NCI-H2171 (cell line): ENCODE results near the gene PIK3R1.

ENCODE experiments used
- DNase-seq: peaks from one replicate; lab custom pipeline; 2025; lab: John Stamatoyannopoulos, UW

The PIK3R1 gene

GRCh38 chr5:68331192-68332079, 115.9 kb downstream of the PIK3R1 start:
- no peak for DNase-seq

GRCh38 chr5:68332080-68332451, 116.5 kb downstream of the PIK3R1 start:
- no peak for DNase-seq

DNA sequence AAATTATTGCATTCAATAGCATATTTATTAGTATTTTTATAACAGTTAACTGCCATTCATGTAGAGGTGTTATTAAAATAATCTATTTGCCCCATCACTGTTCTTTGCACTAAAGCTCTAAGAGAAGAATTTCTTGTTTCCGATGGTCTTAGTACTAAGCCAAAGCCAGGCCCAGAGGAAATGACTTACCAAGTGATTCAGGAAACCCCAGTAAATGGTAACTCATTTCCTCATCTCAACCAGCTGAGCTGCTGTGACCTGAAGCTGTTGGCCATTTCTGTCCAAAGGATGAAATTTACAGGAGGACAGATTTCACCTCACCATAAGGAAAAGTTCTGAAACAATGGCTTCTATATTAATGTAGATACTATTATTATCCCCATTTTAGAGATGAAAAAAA, 117.0 kb downstream of the PIK3R1 start:
- no peak for DNase-seq

DNA sequence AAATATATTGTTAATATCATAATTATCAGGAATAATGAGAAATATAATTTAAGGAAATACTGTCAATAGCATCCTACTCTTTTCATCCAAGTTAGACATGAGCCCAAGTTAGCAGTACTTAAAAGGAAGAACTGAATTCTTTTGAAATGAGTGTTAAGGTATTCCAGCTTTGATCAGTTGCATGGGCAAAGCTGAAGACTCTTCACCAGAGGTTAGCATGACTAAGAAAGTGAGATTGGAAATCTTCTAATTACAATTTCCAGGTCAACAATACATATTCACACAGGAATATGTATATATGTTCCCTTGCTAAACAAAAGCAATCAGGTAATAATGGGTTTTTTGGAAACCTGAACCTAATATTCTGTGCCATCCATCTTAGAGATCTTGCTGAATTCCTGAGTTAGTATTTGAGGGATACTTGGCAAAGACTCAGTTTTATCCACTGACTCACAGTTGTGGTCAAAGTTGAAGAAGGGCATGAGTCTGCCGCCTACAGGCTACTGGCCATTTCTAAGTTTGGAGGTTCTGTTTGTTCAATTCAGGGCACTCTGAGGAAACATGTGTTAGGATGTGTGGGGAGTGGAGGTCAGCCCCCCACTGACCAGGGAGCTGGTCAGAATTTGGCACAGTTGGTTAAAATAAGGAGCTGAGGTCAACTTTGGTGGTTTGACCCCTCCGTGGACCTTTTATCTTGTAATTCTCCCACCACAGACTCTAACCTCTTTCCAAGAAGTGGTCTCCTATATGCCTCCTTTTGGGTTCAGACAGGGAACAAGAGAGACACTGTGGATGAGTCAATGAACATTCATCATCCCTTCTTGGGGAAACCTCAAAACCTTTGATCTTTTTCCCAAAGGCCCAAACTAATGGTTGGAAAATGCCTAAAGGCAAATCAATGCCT, 118.3 kb downstream of the PIK3R1 start:
- DNase-seq, result no peak

GRCh38 chr5:68334553-68334886, 119.0 kb downstream of the PIK3R1 start:
- no peak for DNase-seq

DNA sequence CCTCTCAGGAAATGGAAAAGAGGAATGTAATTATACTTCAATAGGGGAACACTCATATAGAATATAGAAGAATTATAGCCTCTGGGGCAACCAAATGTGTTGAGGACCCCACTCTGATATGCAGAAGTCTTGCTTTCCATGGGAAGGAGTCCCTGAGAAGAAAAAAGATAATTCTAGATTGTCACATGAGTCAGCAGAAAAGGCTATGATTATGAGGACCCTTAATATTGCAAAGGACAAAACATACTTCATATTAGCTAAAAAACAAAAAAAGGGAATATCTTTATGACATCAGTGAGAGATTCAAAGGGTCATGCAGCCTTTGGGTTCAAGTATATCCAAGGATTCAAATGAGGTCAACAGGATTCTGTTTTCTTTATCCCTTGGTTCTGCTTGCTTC, 119.5 kb downstream of the PIK3R1 start:
- DNase-seq, result no peak

DNA sequence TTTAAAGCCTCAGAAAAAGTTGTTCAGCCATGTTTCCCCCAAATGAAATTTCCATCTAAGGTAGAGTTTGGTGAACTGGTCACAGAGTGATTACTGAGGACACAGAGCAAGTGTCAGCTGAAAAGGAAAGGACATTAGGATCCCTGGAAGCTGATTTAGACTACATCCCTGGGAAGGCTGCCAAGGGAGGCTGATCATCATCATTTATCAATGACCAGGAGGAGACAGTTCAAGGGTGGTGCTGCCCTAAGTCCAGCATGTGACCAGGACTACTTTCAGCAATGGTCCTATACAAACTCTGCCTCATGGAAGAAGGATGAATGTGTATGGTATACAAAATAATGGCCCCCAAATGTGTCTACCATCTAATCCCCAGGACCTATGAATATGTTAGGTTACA, 120.6 kb downstream of the PIK3R1 start:
- no peak for DNase-seq

- DNase-seq, result no peak
These were observed 121.7 kb downstream of the PIK3R1 start for GRCh38 chr5:68337235-68337634.

- no peak for DNase-seq
These were observed 124.4 kb downstream of the PIK3R1 start for GRCh38 chr5:68339921-68340321.

DNA sequence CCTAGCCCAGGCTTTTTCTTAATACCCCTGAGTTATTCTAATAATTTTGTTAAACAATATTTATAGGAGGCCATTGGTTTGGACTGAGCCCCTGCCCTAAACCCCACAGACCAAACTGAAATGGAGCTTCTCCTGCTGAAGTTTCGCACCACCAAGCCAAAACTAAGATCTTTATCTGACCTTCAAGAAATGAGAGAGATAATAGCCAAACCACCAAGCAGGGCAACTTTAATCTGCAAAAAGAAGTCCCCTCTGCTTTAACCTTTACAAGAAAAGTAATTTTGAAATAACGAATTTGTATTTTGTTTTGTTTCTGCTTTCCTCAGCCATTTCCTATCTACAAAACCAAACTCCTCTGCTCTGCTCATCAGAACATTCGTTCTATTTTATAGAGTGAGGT, 125.5 kb downstream of the PIK3R1 start:
- DNase-seq, result no peak

DNA sequence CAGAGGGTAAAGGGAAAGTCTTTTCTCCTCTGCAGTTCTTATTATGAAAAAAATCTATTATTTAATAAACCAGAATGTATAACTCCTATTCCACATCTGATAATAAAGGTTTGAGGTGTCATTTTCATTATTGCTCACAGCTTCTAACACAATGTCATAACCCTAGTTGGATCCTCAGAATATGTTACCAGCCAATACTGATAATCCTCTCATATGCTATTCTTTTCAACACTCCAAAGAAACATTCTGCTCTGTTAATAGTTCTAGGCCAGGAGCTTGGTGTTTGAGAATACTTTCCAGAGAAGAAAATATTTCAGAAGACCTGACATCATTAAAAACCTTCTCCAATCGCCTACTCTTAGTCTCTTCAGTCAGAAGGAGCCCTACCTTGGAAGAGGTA, 127.1 kb downstream of the PIK3R1 start:
- DNase-seq, result no peak

- no peak for DNase-seq
These were observed 127.9 kb downstream of the PIK3R1 start for GRCh38 chr5:68343421-68343826.

GRCh38 chr5:68344447-68345111, 129.0 kb downstream of the PIK3R1 start:
- DNase-seq, result no peak

DNA sequence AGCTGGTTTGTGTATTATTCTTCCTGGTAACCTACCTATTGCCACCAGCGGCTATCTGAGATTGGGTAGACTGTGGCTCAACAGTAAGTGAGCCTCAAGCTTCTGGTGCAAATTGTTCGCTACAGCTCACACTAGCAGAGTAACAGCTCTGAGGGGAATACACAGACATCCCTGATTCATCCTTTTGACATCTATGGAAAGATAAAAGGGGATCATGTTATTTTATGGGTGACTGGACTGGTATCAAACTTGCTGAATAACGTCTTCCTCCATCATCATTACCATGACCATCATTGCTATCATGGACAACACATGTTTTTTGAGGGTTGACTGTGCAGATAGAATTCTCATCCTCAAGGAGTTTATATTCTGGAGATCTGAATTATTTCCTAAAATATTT, 129.6 kb downstream of the PIK3R1 start:
- no peak for DNase-seq

DNA sequence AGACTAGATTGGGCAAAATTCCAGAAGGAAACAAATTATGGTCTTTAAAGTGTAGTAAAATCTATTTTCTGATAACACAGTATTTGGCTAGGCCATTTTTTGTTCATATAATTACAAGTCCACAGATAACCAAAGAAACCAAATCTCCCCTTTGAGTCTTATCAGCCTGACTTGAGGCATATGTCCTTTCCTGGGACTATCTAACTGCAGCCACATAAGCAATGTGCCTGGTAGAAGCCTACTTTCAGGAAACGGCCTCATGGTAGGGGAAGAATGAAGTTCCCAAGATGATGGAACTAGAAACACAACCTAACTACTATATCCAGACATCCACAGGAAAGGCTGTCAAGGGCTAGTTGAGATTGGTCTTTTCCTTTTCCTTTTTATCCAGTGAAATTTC, 130.0 kb downstream of the PIK3R1 start:
- no peak for DNase-seq

GRCh38 chr5:68347536-68347935, 132.0 kb downstream of the PIK3R1 start:
- DNase-seq, result no peak

DNA sequence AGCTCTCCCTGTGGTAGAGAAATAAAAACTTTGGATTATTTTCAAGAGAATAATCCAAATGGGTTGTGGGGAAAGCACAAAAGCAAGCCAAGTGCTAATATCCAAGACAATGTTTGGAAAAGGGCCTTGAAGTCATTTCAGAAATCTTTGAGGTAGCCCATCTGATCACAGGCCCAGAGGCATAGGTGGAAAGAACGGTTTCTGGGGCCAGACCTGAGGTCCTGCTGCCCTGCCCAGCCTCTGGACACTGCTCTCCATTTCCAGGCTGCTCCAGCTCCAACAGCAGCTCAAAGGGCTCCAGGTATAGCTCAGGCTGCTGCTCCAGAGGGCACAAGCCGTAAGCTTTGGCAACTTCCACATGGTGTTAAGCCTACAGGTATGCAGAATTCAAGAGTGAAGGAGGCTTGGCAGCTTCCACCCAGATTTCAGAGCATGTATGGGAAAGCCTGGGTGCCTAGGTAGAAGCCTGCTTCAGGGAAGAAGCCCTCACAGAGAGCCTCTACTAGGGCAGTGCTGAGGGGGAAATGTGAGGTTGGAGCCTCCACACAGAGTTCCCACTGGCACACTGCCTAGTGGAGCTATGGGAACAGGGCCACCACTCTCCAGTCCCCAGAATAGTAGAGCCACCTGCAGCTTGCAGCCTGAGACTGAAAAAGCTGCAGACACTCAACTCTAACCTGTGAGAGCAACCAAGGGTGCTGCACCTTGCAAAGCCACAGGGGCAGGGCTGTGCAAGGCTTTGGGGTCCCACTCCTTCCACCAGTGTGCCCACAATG, 133.1 kb downstream of the PIK3R1 start:
- no peak for DNase-seq

- no peak for DNase-seq
These were observed 134.6 kb downstream of the PIK3R1 start for GRCh38 chr5:68350176-68350575.
